ENCODE data around the gene HOXA6.

Gene HOXA6

GRCh38 chr7:27108390-27109127, 39.0 kb downstream of the HOXA6 start:
- no peak for DNase-seq (ENCODE audit: low read depth in 2 of 2)

- no peak for DNase-seq (ENCODE audit: low read depth in 2 of 2)
Observed at GRCh38 chr7:27107391-27108381, 39.9 kb downstream of the HOXA6 start.

GRCh38 chr7:27106901-27107240, 40.7 kb downstream of the HOXA6 start:
- no peak for DNase-seq (ENCODE audit: low read depth in 2 of 2)

- DNase-seq (ENCODE audit: low read depth in 2 of 2) = no peak
Observed at GRCh38 chr7:27106181-27106900, 41.2 kb downstream of the HOXA6 start.

GRCh38 chr7:27105301-27106031, 42.1 kb downstream of the HOXA6 start:
- no peak for DNase-seq (ENCODE audit: low read depth in 2 of 2)

- no peak for DNase-seq (ENCODE audit: low read depth in 2 of 2)
Observed at GRCh38 chr7:27104341-27105058, 43.1 kb downstream of the HOXA6 start.

- DNase-seq (ENCODE audit: low read depth in 2 of 2) = no peak
Observed at GRCh38 chr7:27103489-27104226, 43.9 kb downstream of the HOXA6 start.

GRCh38 chr7:27102581-27103442, 44.8 kb downstream of the HOXA6 start, which contains the start of gene HOXA2:
HOXA2 (minus strand) TSS chr7:27102683; CDS start chr7:27102500, 183 bp downstream.
- no peak for DNase-seq (ENCODE audit: low read depth in 2 of 2)

GRCh38 chr7:27101957-27102580, 45.5 kb downstream of the HOXA6 start:
- no peak for DNase-seq (ENCODE audit: low read depth in 2 of 2)

- DNase-seq (ENCODE audit: low read depth in 2 of 2) = no peak
Observed at GRCh38 chr7:27101171-27101956, 46.2 kb downstream of the HOXA6 start.

- no peak for DNase-seq (ENCODE audit: low read depth in 2 of 2)
Observed at GRCh38 chr7:27100694-27101170, 46.8 kb downstream of the HOXA6 start.

- DNase-seq (ENCODE audit: low read depth in 2 of 2) = no peak
Observed at GRCh38 chr7:27099453-27100370, 47.9 kb downstream of the HOXA6 start.

GRCh38 chr7:27098578-27099451, 48.8 kb downstream of the HOXA6 start:
- no peak for DNase-seq (ENCODE audit: low read depth in 2 of 2)

GRCh38 chr7:27097686-27098577, 49.6 kb downstream of the HOXA6 start:
- no peak for DNase-seq (ENCODE audit: low read depth in 2 of 2)

Data from stimulated activated CD8-positive, alpha-beta memory T cell treated with anti-CD3 and anti-CD28 coated beads, Interleukin-7, amount 100 ng/mL, for 1 hour (primary cell).